ENCODE results near the gene SERPINE1. TPM values are rescaled to one million over a fixed set of nuclear protein-coding genes. Genes with fewer than 3 reads are reported as not detected.

The SERPINE1 gene
- total and polyA plus RNA-seq, 2 experiments from 2014 or later = 1,537 to 2,000 TPM

GRCh38 chr7:101162551-101163278, 35.8 kb downstream of the SERPINE1 start:
- H2AFZ ChIP-seq = no peak overlapping the region
- 0 out of 2 replicates have a peak, but pooled peaks cover 10% of the 10 kb centered on the region for H3K4me1 ChIP-seq (ENCODE audit: insufficient read depth)
- H3F3A ChIP-seq (ENCODE audit: insufficient read depth) = peaks cover 6% of the 10 kb centered on the region
- peaks cover 3% of the 10 kb centered on the region; the same call in 1 of the 2 replicates for H3K79me2 ChIP-seq (ENCODE audit: insufficient read depth)
- H4K20me1 ChIP-seq (ENCODE audit: insufficient read depth) = no peaks in the 10 kb centered on the region
- no peak overlapping the region for H3K27ac ChIP-seq
- in situ Hi-C loops (cut with MboI) = no loop called here
- H3K4me2 ChIP-seq (ENCODE audit: unreplicated experiment) = peak overlapping the region; percentile 43
- WGBS, 2 experiments (ENCODE audit: low coverage in 1 of 2, low lambda C conversion rate in 2 of 2, missing lambda C conversion rate in 2 of 2) = 5 to 9% methylated on average over 36 to 72 of the region's 74 CpGs
- DNase-seq = peak; percentile 80
- no peak for TF ChIP-seq EZH2phosphoT487 (IDR thresholded peaks at IDR 0.05; ENCODE audit: insufficient read depth, low read depth)
- TF ChIP-seq EZH2 (IDR thresholded peaks at IDR 0.05; ENCODE audit: insufficient read depth, poor library complexity, severe bottlenecking) = no peak
- H3K36me3 ChIP-seq (ENCODE audit: low read depth) = no peaks in the 10 kb centered on the region
- H3K9me3 ChIP-seq (ENCODE audit: low read depth) = no peaks in the 10 kb centered on the region
- H3K9me2 ChIP-seq (ENCODE audit: insufficient read depth) = no peaks in the 10 kb centered on the region
- no peak overlapping the region for H3K9ac ChIP-seq
- 0 out of 2 replicates have a peak, but pooled peaks cover 9% of the 10 kb centered on the region for H3K27me3 ChIP-seq (replicated peaks; ENCODE audit: insufficient read depth)
- H3K4me3 ChIP-seq = peak overlapping the region; percentile 48

GRCh38 chr7:101163279-101164070, 36.6 kb downstream of the SERPINE1 start:
- TF ChIP-seq EZH2phosphoT487 (IDR thresholded peaks at IDR 0.05; ENCODE audit: insufficient read depth, low read depth) (no peak), EZH2 (IDR thresholded peaks at IDR 0.05; ENCODE audit: insufficient read depth, poor library complexity, severe bottlenecking) (no peak)
- Histone ChIP-seq H3K36me3 (ENCODE audit: low read depth) (no peaks in the 10 kb centered on the region), H3K9ac (no peak overlapping the region), H3K4me3 (peak overlapping the region; percentile 48), H3K27me3 (replicated peaks; ENCODE audit: insufficient read depth) (0 out of 2 replicates have a peak, but pooled peaks cover 11% of the 10 kb centered on the region), H3K4me1 (ENCODE audit: insufficient read depth) (0 out of 2 replicates have a peak, but pooled peaks cover 10% of the 10 kb centered on the region), H4K20me1 (ENCODE audit: insufficient read depth) (no peaks in the 10 kb centered on the region), H3K27ac (no peak overlapping the region), H3K9me3 (ENCODE audit: low read depth) (no peaks in the 10 kb centered on the region), H3F3A (ENCODE audit: insufficient read depth) (peaks cover 13% of the 10 kb centered on the region), H3K4me2 (ENCODE audit: unreplicated experiment) (peak overlapping the region; percentile 49), H3K9me2 (ENCODE audit: insufficient read depth) (no peaks in the 10 kb centered on the region), H2AFZ (no peak overlapping the region), H3K79me2 (ENCODE audit: insufficient read depth) (no peaks in the 10 kb centered on the region)
- DNase-seq = peak; percentile 30
- in situ Hi-C loops (cut with MboI) = no loop called here
- 2 to 6% methylated on average over 37 to 78 of the region's 92 CpGs for WGBS, 2 experiments (ENCODE audit: low coverage in 1 of 2, low lambda C conversion rate in 2 of 2, missing lambda C conversion rate in 2 of 2)

DNA sequence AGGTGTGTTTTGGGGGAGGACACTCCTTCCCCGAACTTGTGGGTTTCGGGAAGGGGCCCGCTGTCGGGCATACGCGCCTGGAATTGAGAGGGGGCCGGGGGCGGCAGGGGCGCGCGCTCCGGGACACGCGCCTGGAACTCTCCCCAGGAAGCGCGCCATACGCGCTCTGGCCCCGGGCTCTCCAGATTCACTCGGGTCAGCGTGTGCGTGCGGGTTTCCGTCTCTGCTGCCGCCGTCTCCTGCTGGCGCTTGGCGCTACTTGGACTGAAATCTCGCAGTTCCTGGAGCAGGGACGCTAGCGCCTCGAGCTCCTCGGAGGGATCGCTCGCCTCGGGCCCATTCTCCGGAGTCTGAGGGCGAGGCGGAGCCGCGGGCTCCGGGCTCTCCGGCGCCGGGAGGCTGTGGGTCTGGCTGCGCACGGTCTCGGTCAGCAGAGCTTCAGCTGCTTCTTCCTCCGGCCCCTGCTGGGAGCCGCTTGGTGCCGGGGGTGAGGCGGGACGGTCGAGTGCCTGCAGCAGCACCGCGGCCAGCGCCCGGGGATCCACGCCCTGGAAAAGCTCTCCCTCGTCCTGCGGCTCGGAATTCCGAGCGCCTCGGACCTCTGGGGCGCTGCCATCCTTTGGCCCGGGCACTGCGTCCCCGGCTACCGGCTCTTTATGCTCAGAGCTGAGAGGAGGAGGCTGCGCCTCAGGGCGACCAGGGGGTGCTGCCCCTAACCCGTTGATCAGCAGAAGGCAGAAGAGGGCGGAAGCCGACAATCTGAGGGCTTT, 37.4 kb downstream of the SERPINE1 start:
- no peaks in the 10 kb centered on the region for H3K36me3 ChIP-seq (ENCODE audit: low read depth)
- 1 to 2% methylated on average over 64 to 69 of the region's 75 CpGs for WGBS, 2 experiments (ENCODE audit: low coverage in 1 of 2, low lambda C conversion rate in 2 of 2, missing lambda C conversion rate in 2 of 2)
- no peak overlapping the region for H3K27ac ChIP-seq
- H4K20me1 ChIP-seq (ENCODE audit: insufficient read depth) = no peaks in the 10 kb centered on the region
- H3K4me2 ChIP-seq (ENCODE audit: unreplicated experiment) = peak overlapping the region; percentile 49
- TF ChIP-seq EZH2 (IDR thresholded peaks at IDR 0.05; ENCODE audit: insufficient read depth, poor library complexity, severe bottlenecking) (no peak), EZH2phosphoT487 (IDR thresholded peaks at IDR 0.05; ENCODE audit: insufficient read depth, low read depth) (no peak)
- 0 out of 2 replicates have a peak, but pooled peaks cover 8% of the 10 kb centered on the region for H3K4me1 ChIP-seq (ENCODE audit: insufficient read depth)
- peak overlapping the region; percentile 48 for H3K4me3 ChIP-seq
- no peak overlapping the region for H3K9ac ChIP-seq
- no peak overlapping the region for H2AFZ ChIP-seq
- DNase-seq = peak; percentile 86
- H3K79me2 ChIP-seq (ENCODE audit: insufficient read depth) = no peaks in the 10 kb centered on the region
- H3K27me3 ChIP-seq (replicated peaks; ENCODE audit: insufficient read depth) = 0 out of 2 replicates have a peak, but pooled peaks cover 11% of the 10 kb centered on the region
- in situ Hi-C loops (cut with MboI) = no loop called here
- peaks cover 13% of the 10 kb centered on the region for H3F3A ChIP-seq (ENCODE audit: insufficient read depth)
- H3K9me2 ChIP-seq (ENCODE audit: insufficient read depth) = no peaks in the 10 kb centered on the region
- H3K9me3 ChIP-seq (ENCODE audit: low read depth) = no peaks in the 10 kb centered on the region
